ENCODE results near the gene SLC49A4.

GRCh38 chr3:122777563-122777962 lies 17.3 kb upstream of the SLC49A4 start:
- TF ChIP-seq EZH2 (IDR thresholded peaks at IDR 0.05) (no peak), POLR2AphosphoS5 (IDR thresholded peaks at IDR 0.05; ENCODE audit: borderline replicate concordance, low read depth, low read length) (no peak), FOXP2 (optimal IDR thresholded peaks at IDR 0.05; ENCODE audit: control extremely low read depth, extremely low read length, insufficient read depth) (no peak)

Measured in SK-N-MC (cell line).